A549 (cell line): ENCODE results near the gene SLC35E4. TPM values are rescaled to one million over a fixed set of nuclear protein-coding genes. Genes with fewer than 3 reads are reported as not detected.

Source experiments
- ATAC-seq, 2 experiments: fragments of 200-7000 bp in 1 of 2; fragments of >200 bp in 1 of 2; cut with Nextera tagmentation in 1 of 2; cut with Tn5 transposase in 1 of 2; 3 replicates each; pipeline versions ENCODE4 v1.8.0 to v1.9.1; 2018 to 2020; ENCODE audit warnings: mild to moderate bottlenecking in 1 of 2, moderate library complexity in 1 of 2
- CTCF ChIA-PET: fragments of 300-600 bp; sonication (Branson Sonifier 250); formaldehyde crosslinking; extraction: SDS; loops from one replicate; lab custom pipeline; 2021; ENCODE audit warnings: antibody characterized with exemption, inconsistent platforms; lab: Yijun Ruan, JAX
- POLR2A ChIA-PET: fragments of 350-600 bp; formaldehyde crosslinking; extraction: SDS; loops from one replicate; lab custom pipeline; 2021; ENCODE audit warnings: antibody characterized with exemption, inconsistent platforms; lab: Yijun Ruan, JAX
- DNase-seq, 2 experiments: peaks; one replicate each; pipeline versions ENCODE4 v3.0.0 to v3.0.0-alpha.2; 2011 to 2016; ENCODE audit warnings: low read depth in 1 of 2, low spot score in 1 of 2
- FAIRE-seq: peaks from 2 replicates; lab custom pipeline; 2011; peaks lifted over from hg19 to GRCh38; lab: Jason Lieb, UNC
- H3K27ac ChIP-seq, 2 experiments: fragments of >200 bp; sonication (Bioruptor Twin); formaldehyde crosslinking; 3 replicates each; pipeline ENCODE4 v1.5.1; 2016 to 2017
- H3K4me1 ChIP-seq: fragments of >200 bp; sonication (Bioruptor Twin); formaldehyde crosslinking; 3 replicates; pipeline ENCODE4 v1.6.1; 2016
- H3K4me2 ChIP-seq: fragments of >200 bp; sonication (Bioruptor Twin); formaldehyde crosslinking; 3 replicates; pipeline ENCODE4 v1.6.1; 2016
- H3K4me3 ChIP-seq: fragments of >200 bp; sonication (Bioruptor Twin); formaldehyde crosslinking; 3 replicates; pipeline ENCODE4 v1.5.1; 2016
- H3K9me3 ChIP-seq: fragments of >200 bp; sonication (Bioruptor Twin); formaldehyde crosslinking; 3 replicates; pipeline ENCODE4 v1.6.1; 2016
- FOSB ChIP-seq: fragments of 250-450 bp; sonication (Bioruptor Pico); IDR thresholded peaks from 2 replicates; pipeline ENCODE4 v1.5.0; 2020; ENCODE audit warnings: mild to moderate bottlenecking, moderate library complexity
- HOXB13 ChIP-seq: fragments of 250-450 bp; sonication (Bioruptor Pico); IDR thresholded peaks from 2 replicates; pipeline ENCODE4 v1.5.0; 2020; ENCODE audit warnings: low read depth, mild to moderate bottlenecking, moderate library complexity
- JUN ChIP-seq, 2 experiments: fragments of >200 bp; sonication (Bioruptor Twin); formaldehyde crosslinking; IDR thresholded peaks; 2 replicates in 1 of 2; 3 replicates in 1 of 2; pipeline ENCODE4 v1.6.1; 2016 to 2017
- MAZ ChIP-seq: fragments of 150-350 bp; IDR thresholded peaks from 2 replicates; pipeline ENCODE4 v1.6.1; 2014; ENCODE audit warnings: antibody characterized with exemption, low read depth, low read length, borderline replicate concordance
- NR3C1 ChIP-seq: fragments of >200 bp; sonication (Bioruptor Twin); formaldehyde crosslinking; IDR thresholded peaks from 3 replicates; pipeline ENCODE4 v1.6.1; 2017
- PHF8 ChIP-seq: fragments of 200-600 bp; sonication (generic); IDR thresholded peaks from 2 replicates; pipeline ENCODE4 v1.6.1; 2016; ENCODE audit warnings: low read depth, mild to moderate bottlenecking, antibody characterized with exemption, moderate library complexity, borderline replicate concordance
- POLR2A ChIP-seq: IDR thresholded peaks from 2 replicates; pipeline ENCODE4 v1.6.1; 2012; ENCODE audit warnings: mild to moderate bottlenecking, low read length
- WGBS: methylation state at CpG from one replicate; pipeline ENCODE4 v1.1.6; 2017; ENCODE audit errors: missing lambda C conversion rate; 5-methylcytosine and 5-hydroxymethylcytosine counted together
- polyA minus RNA-seq: library from RNA; depleted of rRNA, polyadenylated mRNA; stranded (reverse); fragments of >200 nt; gene quantifications from 2 replicates; pipeline ENCODE4 v1.2.3, GENCODE V29; 2011; rRNA and poly(A)+ RNA removed
- polyA plus RNA-seq, 4 experiments: library from polyadenylated mRNA; depleted of rRNA in 3 of 4; stranded (reverse); fragments of >200 nt; fragmentation: RNase III in 1 of 4; extraction: RNeasy Plus Mini Kit Qiagen cat#74134 plus additional on column Dnase treatment in 1 of 4; gene quantifications; 2 replicates in 3 of 4; 3 replicates in 1 of 4; pipeline ENCODE4 v1.2.3, GENCODE V29; 2011 to 2017
- TF ChIP-seq, protein P1 (sequence below): IDR thresholded peaks from 2 replicates; pipeline ENCODE4 v1.6.1; 2012
- TF ChIP-seq, protein P2 (sequence below): fragments of >200 bp; sonication (Bioruptor Twin); formaldehyde crosslinking; IDR thresholded peaks from 3 replicates; pipeline ENCODE4 v1.6.1; 2016

The SLC35E4 gene, protein sequence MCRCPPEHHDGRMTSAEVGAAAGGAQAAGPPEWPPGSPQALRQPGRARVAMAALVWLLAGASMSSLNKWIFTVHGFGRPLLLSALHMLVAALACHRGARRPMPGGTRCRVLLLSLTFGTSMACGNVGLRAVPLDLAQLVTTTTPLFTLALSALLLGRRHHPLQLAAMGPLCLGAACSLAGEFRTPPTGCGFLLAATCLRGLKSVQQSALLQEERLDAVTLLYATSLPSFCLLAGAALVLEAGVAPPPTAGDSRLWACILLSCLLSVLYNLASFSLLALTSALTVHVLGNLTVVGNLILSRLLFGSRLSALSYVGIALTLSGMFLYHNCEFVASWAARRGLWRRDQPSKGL
- polyA plus RNA-seq (2011; rRNA removed) (1.9 and 2.0 TPM in 2 replicates), polyA plus RNA-seq (2017; fragmentation: RNase III; extraction: RNeasy Plus Mini Kit Qiagen cat#74134 plus additional on column Dnase treatment) (3.0 to 3.3 TPM (median 3.3 TPM) in 3 replicates), polyA minus RNA-seq (1.6 and 1.7 TPM in 2 replicates)
- 2.6 and 4.3 TPM in 2 replicates for polyA plus RNA-seq (2012; cell fraction: cytosol; rRNA removed)
- 4.2 and 7.8 TPM in 2 replicates for polyA plus RNA-seq (2012; cell fraction: nucleus; rRNA removed)

DNA sequence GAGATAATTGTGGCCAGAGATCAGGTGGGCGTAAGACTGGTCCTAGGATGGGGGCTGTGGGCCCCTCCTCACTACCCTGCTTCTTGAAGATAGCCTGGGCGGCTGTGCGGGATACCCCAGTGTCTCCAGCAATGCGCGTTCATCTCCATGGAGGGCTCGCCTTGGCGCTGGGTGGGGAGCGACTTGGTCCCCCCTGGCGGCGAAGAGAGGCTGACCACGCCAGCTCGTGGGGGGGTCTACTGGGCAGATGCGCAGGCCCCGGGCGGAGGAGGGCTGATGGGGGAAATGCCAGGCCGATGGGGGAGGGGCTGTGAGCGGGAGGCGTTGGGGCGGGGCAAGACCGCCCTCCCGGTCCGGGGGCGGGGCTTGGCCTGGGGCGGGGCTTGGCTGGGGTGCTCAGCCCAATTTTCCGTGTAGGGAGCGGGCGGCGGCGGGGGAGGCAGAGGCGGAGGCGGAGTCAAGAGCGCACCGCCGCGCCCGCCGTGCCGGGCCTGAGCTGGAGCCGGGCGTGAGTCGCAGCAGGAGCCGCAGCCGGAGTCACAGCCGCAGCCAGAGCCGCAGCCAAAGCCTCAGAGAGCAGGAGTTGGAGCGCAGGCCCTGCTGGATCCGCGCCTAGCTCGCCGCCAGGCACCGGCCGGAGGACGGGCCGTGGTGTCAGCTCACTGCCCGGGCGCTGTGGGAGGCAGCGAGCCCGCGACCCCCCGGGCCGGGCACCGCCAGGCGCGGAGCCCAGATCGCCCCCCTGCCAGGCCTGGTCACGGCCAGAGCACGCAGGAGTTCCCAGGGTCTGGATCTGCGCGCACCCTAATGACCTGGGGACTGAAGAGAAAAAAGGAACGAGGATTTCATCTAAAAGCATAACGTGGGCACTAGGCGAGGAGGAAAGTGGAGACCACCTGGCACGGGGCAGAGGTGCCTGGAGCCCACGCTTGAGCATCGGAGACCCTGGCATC is at the start of gene SLC35E4:
TSS of gene SLC35E4 (plus strand) at position 509 of the 953 bp plus-strand sequence. CDS start 670 bp downstream, outside the sequence.
- 4% methylated on average over 18 of the region's 75 CpGs for WGBS

DNA sequence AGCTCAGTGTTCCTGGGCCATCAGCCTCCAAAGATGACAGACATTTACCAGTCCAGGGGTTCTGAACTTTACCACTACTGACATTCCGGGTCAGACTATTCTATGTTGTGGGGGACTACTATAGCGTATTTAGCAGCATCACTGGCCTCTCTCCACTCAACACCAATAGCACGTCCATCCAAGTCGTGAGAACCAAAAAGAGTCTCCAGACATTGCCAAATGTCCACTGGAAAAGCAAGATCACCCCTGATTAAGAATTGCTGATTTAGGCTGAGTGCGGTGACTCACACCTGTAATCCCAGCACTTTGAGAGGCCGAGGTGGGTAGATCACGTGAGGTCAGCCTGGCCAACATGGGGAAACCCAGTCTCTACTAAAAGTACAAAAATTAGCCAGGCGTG is 49.2 kb upstream of the SLC35E4 start:
- no peak for FAIRE-seq
- Histone ChIP-seq H3K4me3 (no peak overlapping the region), H3K27ac (no peak overlapping the region), H3K9me3 (no peaks in the 10 kb centered on the region), H3K4me1 (peaks cover 8% of the 10 kb centered on the region; the same call in 2 of the 3 replicates), H3K4me2 (no peak overlapping the region)
- CTCF ChIA-PET: interaction anchor here (1.0 kb wide), 1 partner anchor 333 kb away, joined by 4 read pairs; no protein-coding TSS in a partner anchor
- WGBS: 91% methylated on average over 8 of the region's 8 CpGs
- TF ChIP-seq NR3C1 (no peak), FOSB (CRISPR knock-in tag) (no peak)
- ATAC-seq: no peak
- DNase-seq: no peak
- POLR2A ChIA-PET: interaction anchor here (1.2 kb wide), 1 partner anchor 13 kb away, joined by 4 read pairs; no protein-coding TSS in a partner anchor

More for the DNA sequence above, at the start of gene SLC35E4:
- H3K4me2 ChIP-seq: peak within 1 kb of the TSS; percentile 99
- H3K4me3 ChIP-seq: peak within 1 kb of the TSS; percentile 80
- TF ChIP-seq POLR2A: peak; percentile 70
- peak; percentile 44; the same call in 1 of the 2 replicates for TF ChIP-seq PHF8
- TF ChIP-seq, protein P1, sequence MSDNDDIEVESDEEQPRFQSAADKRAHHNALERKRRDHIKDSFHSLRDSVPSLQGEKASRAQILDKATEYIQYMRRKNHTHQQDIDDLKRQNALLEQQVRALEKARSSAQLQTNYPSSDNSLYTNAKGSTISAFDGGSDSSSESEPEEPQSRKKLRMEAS: peak; percentile 22
- TF ChIP-seq HOXB13 (CRISPR knock-in tag): no peak
- 0 out of 5 replicates have a peak, but pooled peaks of 1 of the 2 experiments have one; percentile 34 for TF ChIP-seq JUN (IDR thresholded peaks at IDR 0.05)
- no peak for FAIRE-seq
- POLR2A ChIA-PET: interaction anchor here (0.9 to 2.1 kb wide), 3 partner anchors 29 to 120 kb away, joined by 3 to 10 read pairs (median 3); partner anchors contain the start of genes DUSP18 and TCN2
- peak; percentile 71 to 86 for DNase-seq
- H3K27ac ChIP-seq: peak within 1 kb of the TSS; percentile 88 to 97
- ATAC-seq: peak; percentile 84 to 91
- no peaks in the 10 kb centered on the region for H3K9me3 ChIP-seq
- CTCF ChIA-PET: interaction anchor here (0.6 to 6.0 kb wide), 28 partner anchors 8 to 482 kb away, joined by 3 to 129 read pairs (median 5); partner anchors contain the start of gene TCN2
- peaks cover 21% of the 10 kb centered on the region for H3K4me1 ChIP-seq

DNA sequence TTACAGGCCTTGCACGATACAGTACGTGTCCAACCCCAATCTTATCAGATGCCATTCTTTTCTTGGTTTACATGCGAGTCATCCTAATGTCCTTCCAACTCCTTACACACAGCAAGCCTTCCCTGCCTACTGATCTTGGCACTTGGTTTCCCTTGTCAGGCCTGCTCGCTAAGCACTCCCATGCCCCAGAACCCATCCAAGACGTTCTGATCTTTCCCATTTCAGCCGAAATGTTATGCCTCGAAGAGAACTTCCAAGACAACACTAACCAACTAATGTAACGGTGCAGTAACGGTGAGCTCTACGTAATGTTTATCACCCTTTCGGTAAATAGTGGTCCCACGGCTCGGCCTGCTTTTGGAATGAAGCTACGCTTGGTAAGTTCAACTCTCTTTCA is 44.4 kb upstream of the SLC35E4 start:
- ATAC-seq (0 out of 6 replicates have a peak, but pooled peaks of 1 of the 2 experiments have one; percentile 4), FAIRE-seq (no peak), DNase-seq (no peak)
- Histone ChIP-seq H3K4me1 (peaks cover 8% of the 10 kb centered on the region; the same call in 2 of the 3 replicates), H3K4me3 (peak overlapping the region; percentile 99), H3K9me3 (no peaks in the 10 kb centered on the region), H3K4me2 (peak overlapping the region; percentile 92), H3K27ac (peak overlapping the region; percentile 92 to 93)
- CTCF ChIA-PET: interaction anchor here (0.7 kb wide), 1 partner anchor 15 kb away, joined by 4 read pairs; no protein-coding TSS in a partner anchor
- 3% methylated on average over 14 of the region's 14 CpGs for WGBS
- TF ChIP-seq MAZ: no peak
- TF ChIP-seq, protein P2, sequence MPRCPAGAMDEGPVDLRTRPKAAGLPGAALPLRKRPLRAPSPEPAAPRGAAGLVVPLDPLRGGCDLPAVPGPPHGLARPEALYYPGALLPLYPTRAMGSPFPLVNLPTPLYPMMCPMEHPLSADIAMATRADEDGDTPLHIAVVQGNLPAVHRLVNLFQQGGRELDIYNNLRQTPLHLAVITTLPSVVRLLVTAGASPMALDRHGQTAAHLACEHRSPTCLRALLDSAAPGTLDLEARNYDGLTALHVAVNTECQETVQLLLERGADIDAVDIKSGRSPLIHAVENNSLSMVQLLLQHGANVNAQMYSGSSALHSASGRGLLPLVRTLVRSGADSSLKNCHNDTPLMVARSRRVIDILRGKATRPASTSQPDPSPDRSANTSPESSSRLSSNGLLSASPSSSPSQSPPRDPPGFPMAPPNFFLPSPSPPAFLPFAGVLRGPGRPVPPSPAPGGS: 0 out of 3 replicates have a peak, but pooled peaks have one; percentile 2
- POLR2A ChIA-PET: interaction anchor here (0.9 kb wide), 1 partner anchor 10 kb away, joined by 3 read pairs; no protein-coding TSS in a partner anchor
